ENCODE measurements around the gene SHPK.

DNA sequence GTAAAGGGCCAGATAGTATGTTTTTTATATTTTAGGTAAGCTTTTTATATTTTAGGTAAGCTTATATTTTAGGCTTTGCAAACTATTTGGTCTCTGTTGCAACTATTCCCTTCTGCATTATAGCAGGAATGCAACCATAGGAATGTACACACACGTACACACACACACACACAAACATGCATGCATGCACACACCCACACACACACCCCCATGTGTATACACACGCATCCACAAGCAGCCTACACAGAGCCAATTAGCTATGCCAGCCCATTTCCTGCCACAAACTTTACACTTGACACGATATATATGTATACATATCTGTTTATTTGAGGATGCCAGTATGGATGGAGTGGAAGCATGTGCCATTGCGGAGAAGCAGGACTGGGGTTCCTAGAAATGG is 70.9 kb downstream of the SHPK start:
- TF ChIP-seq POLR2A (IDR thresholded peaks at IDR 0.05): no peak
- no peak for TF ChIP-seq CTCF (IDR thresholded peaks at IDR 0.05)
- TF ChIP-seq EP300 (IDR thresholded peaks at IDR 0.05): no peak
